ENCODE data around the gene OR2S2.

OR2S2 gene

GRCh38 chr9:35942286-35942685 is 15.7 kb downstream of the OR2S2 start:
- H3K27me3 ChIP-seq: no peaks in the 10 kb centered on the region
- H3K4me3 ChIP-seq: no peak overlapping the region
- no peak for TF ChIP-seq CTCF (IDR thresholded peaks at IDR 0.05)
- no peak overlapping the region for H3K27ac ChIP-seq
- H3K36me3 ChIP-seq: no peaks in the 10 kb centered on the region
- no peak for DNase-seq
- intact Hi-C loops (cut with DNase I; ENCODE audit: low total_unique reads): no loop called here
- peaks cover 0 to 41% (median 26%) of the 10 kb centered on the region in 4 donors for H3K4me1 ChIP-seq
- no peaks in the 10 kb centered on the region for H3K9me3 ChIP-seq

GRCh38 chr9:35940458-35941407 is 17.2 kb downstream of the OR2S2 start:
- Histone ChIP-seq H3K36me3 (no peaks in the 10 kb centered on the region), H3K4me3 (no peak overlapping the region), H3K27me3 (no peaks in the 10 kb centered on the region), H3K4me1 (peaks cover 0 to 56% (median 35%) of the 10 kb centered on the region in 4 donors), H3K27ac (peak overlapping the region in 1 of 2 donors; percentile 14), H3K9me3 (no peaks in the 10 kb centered on the region)
- intact Hi-C loops (cut with DNase I; ENCODE audit: low total_unique reads): no loop called here
- no peak for DNase-seq
- no peak for TF ChIP-seq CTCF (IDR thresholded peaks at IDR 0.05)

GRCh38 chr9:35939679-35940250 is 18.2 kb downstream of the OR2S2 start:
- no peak for DNase-seq
- TF ChIP-seq CTCF (IDR thresholded peaks at IDR 0.05): no peak
- Histone ChIP-seq H3K4me1 (peaks cover 0 to 56% (median 32%) of the 10 kb centered on the region in 4 donors), H3K36me3 (no peaks in the 10 kb centered on the region), H3K4me3 (no peak overlapping the region), H3K27me3 (no peaks in the 10 kb centered on the region), H3K27ac (peak overlapping the region; percentile 66 to 81), H3K9me3 (no peaks in the 10 kb centered on the region)
- intact Hi-C loops (cut with DNase I; ENCODE audit: low total_unique reads): no loop called here

- no peak for TF ChIP-seq CTCF (IDR thresholded peaks at IDR 0.05)
- no peak for DNase-seq
- no peak overlapping the region for H3K4me3 ChIP-seq
- H3K27me3 ChIP-seq: no peaks in the 10 kb centered on the region
- peaks cover 0 to 61% (median 30%) of the 10 kb centered on the region in 4 donors for H3K4me1 ChIP-seq
- peak overlapping the region; percentile 66 to 81 for H3K27ac ChIP-seq
- H3K36me3 ChIP-seq: no peaks in the 10 kb centered on the region
- H3K9me3 ChIP-seq: no peaks in the 10 kb centered on the region
- intact Hi-C loops (cut with DNase I; ENCODE audit: low total_unique reads): no loop called here
These were observed 19.2 kb downstream of the OR2S2 start for GRCh38 chr9:35938474-35939356.

GRCh38 chr9:35937227-35937626 is 20.7 kb downstream of the OR2S2 start:
- no peak overlapping the region for H3K4me3 ChIP-seq
- no peaks in the 10 kb centered on the region for H3K9me3 ChIP-seq
- no peaks in the 10 kb centered on the region for H3K36me3 ChIP-seq
- no peak for DNase-seq
- no peak for TF ChIP-seq CTCF (IDR thresholded peaks at IDR 0.05)
- H3K27ac ChIP-seq: peak overlapping the region; percentile 66 to 81
- H3K4me1 ChIP-seq: peaks cover 0 to 65% (median 30%) of the 10 kb centered on the region in 4 donors
- intact Hi-C loops (cut with DNase I; ENCODE audit: low total_unique reads): no loop called here
- no peaks in the 10 kb centered on the region for H3K27me3 ChIP-seq
